GM12878 (cell line): ENCODE data around the gene GALNT3. TPM values are rescaled to one million over a fixed set of nuclear protein-coding genes. Genes with fewer than 3 reads are reported as not detected.

Experiments
- SREBF2 ChIP-seq: IDR thresholded peaks from 2 replicates; pipeline ENCODE4 v1.6.1; 2012; ENCODE audit warnings: mild to moderate bottlenecking, low read length
- ZNF274 ChIP-seq: IDR thresholded peaks from one replicate; pipeline ENCODE4 v1.8.0; 2011; ENCODE audit not compliant: insufficient read length, insufficient read depth
- polyA plus RNA-seq, 11 experiments: library from polyadenylated mRNA; depleted of rRNA in 4 of 11; unstranded in 6 of 11; stranded (reverse) in 5 of 11; fragments of >200 nt; fragmentation: Nextera tagmentation in 4 of 11; fragmentation: Illumina TruSeq in 1 of 11; extraction: Ambion mirVana in 4 of 11; extraction: Trizol in 1 of 11; gene quantifications; 1 replicate in 1 of 11; 2 replicates in 10 of 11; pipeline versions ENCODE4 v1.2.1 to v1.2.3, GENCODE V29; 2011 to 2016; ENCODE audit warnings: inconsistent platforms in 2 of 11, missing spikeins in 2 of 11, low read depth in 1 of 11
- total RNA-seq, 4 experiments: library from RNA; depleted of rRNA in 3 of 4; stranded (reverse); fragments of >200 nt in 3 of 4; fragmentation: Illumina TruSeq in 1 of 4; extraction: Trizol in 1 of 4; gene quantifications; 2 replicates each; pipeline versions ENCODE4 v1.2.1 to v1.2.3, GENCODE V29; 2013 to 2021
- TF ChIP-seq, protein P1 (sequence below): fragments of 450-650 bp; IDR thresholded peaks from 2 replicates; pipeline ENCODE4 v1.6.1; 2017; ENCODE audit warnings: antibody characterized with exemption, mild to moderate bottlenecking, moderate library complexity
- TF ChIP-seq, protein P2 (sequence below): fragments of 450-650 bp; IDR thresholded peaks from 2 replicates; pipeline ENCODE4 v1.6.1; 2018; ENCODE audit warnings: borderline replicate concordance, mild to moderate bottlenecking; ENCODE audit not compliant: partially characterized antibody

Gene GALNT3
- total and polyA plus RNA-seq, 10 of the 15 experiments (the other 5 are each of a cell fraction or from before 2014, with no cell fraction given), result 0.53 to 3.7 (median 1.1) TPM

DNA sequence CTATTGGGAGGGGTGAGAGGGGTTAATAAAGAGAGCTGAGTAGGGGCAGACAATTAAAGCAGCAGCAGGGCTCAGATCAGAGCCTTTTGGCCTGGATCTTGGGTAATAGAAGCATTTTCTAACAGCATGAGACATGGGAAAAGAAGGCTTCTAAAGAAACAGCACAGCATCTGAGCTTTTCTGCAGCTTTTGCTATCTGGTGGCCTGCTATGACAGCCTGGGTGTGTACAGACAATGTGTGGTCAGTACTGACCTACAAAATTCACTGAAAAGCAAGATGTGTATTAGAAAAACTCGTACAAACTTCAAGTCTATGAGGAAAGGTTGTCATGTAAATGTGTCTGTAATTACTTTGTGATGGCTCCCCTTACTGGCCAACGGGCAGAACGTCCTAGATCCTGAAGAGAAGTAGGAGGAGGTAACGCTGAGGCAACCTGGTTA lies 95.6 kb downstream of the GALNT3 start (continued):
- TF ChIP-seq, protein P1, sequence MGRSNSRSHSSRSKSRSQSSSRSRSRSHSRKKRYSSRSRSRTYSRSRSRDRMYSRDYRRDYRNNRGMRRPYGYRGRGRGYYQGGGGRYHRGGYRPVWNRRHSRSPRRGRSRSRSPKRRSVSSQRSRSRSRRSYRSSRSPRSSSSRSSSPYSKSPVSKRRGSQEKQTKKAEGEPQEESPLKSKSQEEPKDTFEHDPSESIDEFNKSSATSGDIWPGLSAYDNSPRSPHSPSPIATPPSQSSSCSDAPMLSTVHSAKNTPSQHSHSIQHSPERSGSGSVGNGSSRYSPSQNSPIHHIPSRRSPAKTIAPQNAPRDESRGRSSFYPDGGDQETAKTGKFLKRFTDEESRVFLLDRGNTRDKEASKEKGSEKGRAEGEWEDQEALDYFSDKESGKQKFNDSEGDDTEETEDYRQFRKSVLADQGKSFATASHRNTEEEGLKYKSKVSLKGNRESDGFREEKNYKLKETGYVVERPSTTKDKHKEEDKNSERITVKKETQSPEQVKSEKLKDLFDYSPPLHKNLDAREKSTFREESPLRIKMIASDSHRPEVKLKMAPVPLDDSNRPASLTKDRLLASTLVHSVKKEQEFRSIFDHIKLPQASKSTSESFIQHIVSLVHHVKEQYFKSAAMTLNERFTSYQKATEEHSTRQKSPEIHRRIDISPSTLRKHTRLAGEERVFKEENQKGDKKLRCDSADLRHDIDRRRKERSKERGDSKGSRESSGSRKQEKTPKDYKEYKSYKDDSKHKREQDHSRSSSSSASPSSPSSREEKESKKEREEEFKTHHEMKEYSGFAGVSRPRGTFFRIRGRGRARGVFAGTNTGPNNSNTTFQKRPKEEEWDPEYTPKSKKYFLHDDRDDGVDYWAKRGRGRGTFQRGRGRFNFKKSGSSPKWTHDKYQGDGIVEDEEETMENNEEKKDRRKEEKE, result no peak
- TF ChIP-seq SREBF2 (no peak), ZNF274 (no peak)
- TF ChIP-seq, protein P2, sequence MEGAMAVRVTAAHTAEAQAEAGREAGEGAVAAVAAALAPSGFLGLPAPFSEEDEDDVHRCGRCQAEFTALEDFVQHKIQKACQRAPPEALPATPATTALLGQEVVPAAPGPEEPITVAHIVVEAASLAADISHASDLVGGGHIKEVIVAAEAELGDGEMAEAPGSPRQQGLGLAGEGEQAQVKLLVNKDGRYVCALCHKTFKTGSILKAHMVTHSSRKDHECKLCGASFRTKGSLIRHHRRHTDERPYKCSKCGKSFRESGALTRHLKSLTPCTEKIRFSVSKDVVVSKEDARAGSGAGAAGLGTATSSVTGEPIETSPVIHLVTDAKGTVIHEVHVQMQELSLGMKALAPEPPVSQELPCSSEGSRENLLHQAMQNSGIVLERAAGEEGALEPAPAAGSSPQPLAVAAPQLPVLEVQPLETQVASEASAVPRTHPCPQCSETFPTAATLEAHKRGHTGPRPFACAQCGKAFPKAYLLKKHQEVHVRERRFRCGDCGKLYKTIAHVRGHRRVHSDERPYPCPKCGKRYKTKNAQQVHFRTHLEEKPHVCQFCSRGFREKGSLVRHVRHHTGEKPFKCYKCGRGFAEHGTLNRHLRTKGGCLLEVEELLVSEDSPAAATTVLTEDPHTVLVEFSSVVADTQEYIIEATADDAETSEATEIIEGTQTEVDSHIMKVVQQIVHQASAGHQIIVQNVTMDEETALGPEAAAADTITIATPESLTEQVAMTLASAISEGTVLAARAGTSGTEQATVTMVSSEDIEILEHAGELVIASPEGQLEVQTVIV, result no peak
- TF ChIP-seq, all 136 proteins: peak for 3
